HG02610 (cell line): ENCODE data around the gene PRKAR2B.
A peak's percentile ranks its signal among the peaks of the same experiment; 100 is the strongest.

Experiments used
- ATAC-seq: cut with Tn5 transposase; IDR thresholded peaks from one replicate; pipeline ENCODE4 v1.9.1; 2021; ENCODE audit warnings: mild to moderate bottlenecking, moderate library complexity; ENCODE audit not compliant: unreplicated experiment

Gene PRKAR2B

GRCh38 chr7:107044347-107045194 is at the start of gene PRKAR2B:
PRKAR2B (plus strand) TSS chr7:107044705; CDS start chr7:107044908, 203 bp downstream.
- ATAC-seq, result peak; percentile 84

DNA sequence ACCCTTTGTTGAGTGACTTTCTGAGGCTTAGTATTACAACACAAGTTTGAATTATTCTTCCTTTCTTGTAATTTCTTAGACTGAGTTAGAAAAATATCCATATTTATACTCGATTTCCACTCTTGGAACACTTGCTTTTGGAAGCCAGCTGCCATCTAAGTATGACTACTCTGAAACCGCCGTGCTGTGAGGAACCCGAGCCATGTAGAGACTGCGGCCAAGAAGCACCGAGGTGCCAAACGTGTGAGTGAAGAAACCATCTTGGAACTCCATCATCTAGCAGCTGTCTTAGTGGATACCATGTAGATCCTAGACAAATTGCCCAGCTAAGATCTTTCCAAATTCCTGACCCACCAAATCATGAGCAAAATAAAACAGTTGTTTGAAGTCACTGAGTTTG is 49.7 kb upstream of the PRKAR2B start:
- no peak for ATAC-seq

- no peak for ATAC-seq
Measured at GRCh38 chr7:106997487-106998271, 46.8 kb upstream of the PRKAR2B start.

GRCh38 chr7:106999023-106999422 is 45.5 kb upstream of the PRKAR2B start:
- ATAC-seq, result no peak

- no peak for ATAC-seq
Measured at GRCh38 chr7:107001490-107001889, 43.0 kb upstream of the PRKAR2B start.

GRCh38 chr7:107002126-107002525 is 42.4 kb upstream of the PRKAR2B start:
- no peak for ATAC-seq

- ATAC-seq, result no peak
Measured at GRCh38 chr7:107002529-107002998, 41.9 kb upstream of the PRKAR2B start.

DNA sequence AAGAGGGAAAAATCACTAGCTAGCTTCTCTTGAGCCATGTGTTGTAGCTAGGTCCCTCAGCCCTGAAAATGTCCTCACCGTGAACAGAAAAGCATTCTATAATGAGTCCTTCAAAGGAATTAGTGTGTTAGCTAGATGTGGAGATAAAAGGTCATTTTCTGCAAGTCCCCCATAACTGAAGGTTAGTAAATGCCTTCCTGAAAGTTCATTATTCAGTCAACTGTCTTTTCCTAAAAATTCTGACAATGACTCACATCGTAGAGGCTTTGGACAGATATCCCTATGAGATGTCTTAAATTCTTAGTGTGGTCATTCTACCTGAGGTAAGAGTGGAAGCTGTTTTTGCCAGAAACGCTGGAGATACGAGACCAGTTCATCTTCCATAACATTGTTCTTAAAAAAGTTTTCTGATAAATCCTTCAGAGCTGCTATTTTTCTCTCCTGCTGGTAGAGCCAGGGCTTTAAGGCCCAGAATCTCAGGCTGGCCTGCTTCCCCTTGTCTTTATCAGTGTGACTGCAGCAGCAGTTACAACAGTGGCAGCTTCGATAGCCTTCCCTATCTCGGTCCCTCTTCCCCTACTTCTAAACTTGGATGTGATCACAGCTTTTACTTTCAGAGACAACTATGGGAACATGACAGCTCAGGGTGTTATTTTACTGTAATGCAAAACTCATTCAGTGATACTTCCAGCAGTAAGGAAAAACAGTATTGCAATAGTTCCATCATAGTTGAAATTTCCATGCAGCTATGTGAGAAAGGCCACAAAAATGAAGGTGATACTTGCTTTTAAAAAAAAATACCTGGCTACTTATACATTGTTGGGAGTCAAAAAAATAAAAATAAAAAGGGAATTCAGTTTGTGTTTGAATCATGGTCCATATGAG is 37.3 kb upstream of the PRKAR2B start:
- ATAC-seq, result no peak

DNA sequence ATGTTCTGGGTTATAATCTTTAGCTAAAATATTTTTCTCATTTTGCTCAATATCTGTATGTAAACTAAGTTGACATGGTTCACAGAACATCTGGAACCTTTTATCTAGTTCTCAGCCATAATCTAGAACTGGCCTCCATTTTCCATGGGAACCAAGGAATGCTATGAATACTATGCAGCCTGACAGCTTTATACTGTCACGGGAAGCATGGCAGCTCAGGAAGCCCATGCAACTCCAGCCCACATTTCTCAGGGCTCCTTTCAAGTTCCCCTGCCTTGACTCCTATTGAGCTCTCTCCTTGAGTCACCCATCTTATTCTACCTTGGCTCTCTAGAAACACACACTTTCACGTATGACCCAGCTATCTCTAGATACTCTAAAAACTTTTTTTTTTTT is 36.6 kb upstream of the PRKAR2B start:
- no peak for ATAC-seq

DNA sequence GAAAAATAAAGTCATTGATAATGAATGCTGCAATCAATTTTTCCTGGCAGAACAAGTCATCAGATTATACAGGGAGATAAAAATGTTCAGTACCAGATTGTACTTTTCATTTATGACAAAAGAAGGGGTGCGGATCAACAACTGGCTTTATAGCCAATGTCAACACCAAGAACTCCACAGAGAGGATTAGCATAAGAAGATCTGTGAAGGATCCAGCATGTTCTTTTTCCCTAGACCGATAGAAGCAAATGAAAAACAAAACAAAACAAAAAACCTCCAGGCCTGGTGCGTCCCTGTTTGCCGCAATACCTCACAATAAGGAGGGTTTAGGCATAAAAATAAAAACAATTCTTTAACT is 34.7 kb upstream of the PRKAR2B start:
- no peak for ATAC-seq

DNA sequence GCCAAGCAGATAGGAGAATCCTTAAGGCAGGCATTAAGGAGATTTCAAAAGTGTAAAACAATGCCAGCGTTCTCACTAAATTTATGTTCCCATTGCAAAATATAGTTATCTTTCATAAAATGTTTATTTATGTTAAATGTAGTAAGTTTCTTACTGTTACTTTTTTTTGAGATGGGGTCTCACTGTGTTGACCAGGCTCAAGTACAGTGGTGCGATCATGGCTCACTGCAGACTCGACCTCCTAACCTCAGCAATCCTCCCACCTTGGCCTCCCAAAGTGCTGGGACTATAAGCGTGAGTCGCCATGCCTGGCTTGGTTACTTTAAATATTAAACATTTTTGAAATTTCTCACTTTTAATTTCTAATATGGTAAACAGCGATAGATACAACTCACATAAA is 31.8 kb upstream of the PRKAR2B start:
- ATAC-seq, result no peak

GRCh38 chr7:107014387-107015023 is 30.0 kb upstream of the PRKAR2B start:
- ATAC-seq, result no peak

- no peak for ATAC-seq
Measured at GRCh38 chr7:107016312-107016711, 28.2 kb upstream of the PRKAR2B start.

GRCh38 chr7:107017965-107018719 is 26.4 kb upstream of the PRKAR2B start:
- ATAC-seq, result no peak

DNA sequence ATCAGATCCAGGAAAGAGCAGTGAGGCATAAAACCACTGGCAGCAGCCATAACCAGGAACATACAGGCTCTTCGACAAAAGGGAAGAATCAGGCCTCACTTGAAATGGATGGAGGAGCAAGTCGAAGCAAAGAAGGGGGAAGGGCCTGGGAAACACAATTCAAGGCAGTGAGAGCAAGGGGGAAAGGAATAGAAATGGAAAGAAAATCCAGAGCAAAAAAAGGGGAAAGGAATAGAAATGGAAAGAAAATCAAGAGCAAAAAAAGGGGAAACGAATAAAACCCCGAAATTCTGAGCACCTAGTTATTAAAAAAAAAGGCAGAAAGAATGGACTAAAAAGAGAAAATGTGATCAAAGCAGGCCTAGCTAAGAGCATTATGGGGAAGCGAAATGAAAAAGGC is 24.1 kb upstream of the PRKAR2B start:
- ATAC-seq, result no peak

DNA sequence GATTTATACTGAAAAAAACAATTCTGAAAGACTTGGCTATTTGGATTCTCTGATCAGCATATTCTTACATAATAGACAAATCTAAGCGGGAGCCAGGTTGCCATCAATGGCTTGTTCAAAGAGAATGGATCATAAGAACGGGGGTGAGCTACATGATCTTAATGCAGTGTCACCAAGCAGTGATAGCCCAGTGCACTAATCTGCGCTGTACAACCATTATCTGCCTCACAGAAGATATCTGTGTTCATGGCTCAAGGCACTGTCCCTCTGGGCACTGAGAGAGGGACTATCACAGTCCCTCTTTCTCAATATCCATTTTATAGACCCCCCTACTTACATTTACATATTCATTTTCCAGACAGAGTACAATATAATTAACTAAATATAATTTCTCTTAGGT is 22.9 kb upstream of the PRKAR2B start:
- no peak for ATAC-seq

GRCh38 chr7:107023522-107024151 is 20.9 kb upstream of the PRKAR2B start:
- no peak for ATAC-seq

GRCh38 chr7:107024906-107025305 is 19.6 kb upstream of the PRKAR2B start:
- no peak for ATAC-seq

- ATAC-seq, result no peak
Measured at GRCh38 chr7:107025449-107026103, 18.9 kb upstream of the PRKAR2B start.
